Measurements from ENCODE around the gene KCNE1.

KCNE1 gene

GRCh38 chr21:34534522-34534921, 22.5 kb upstream of the KCNE1 start:
- peak; percentile 63 for DNase-seq

GRCh38 chr21:34533938-34534337, 21.9 kb upstream of the KCNE1 start:
- no peak for DNase-seq

- DNase-seq, result no peak
These were observed 19.4 kb upstream of the KCNE1 start for GRCh38 chr21:34531399-34531798.

- no peak for DNase-seq
These were observed 18.3 kb upstream of the KCNE1 start for GRCh38 chr21:34530261-34530660.

- no peak for DNase-seq
These were observed 16.1 kb upstream of the KCNE1 start for GRCh38 chr21:34528131-34528561.

GRCh38 chr21:34526618-34527290, 14.7 kb upstream of the KCNE1 start:
- DNase-seq, result no peak

- no peak for DNase-seq
These were observed 14.2 kb upstream of the KCNE1 start for GRCh38 chr21:34526241-34526617.

- no peak for DNase-seq
These were observed 12.9 kb upstream of the KCNE1 start for GRCh38 chr21:34524646-34525601.

- no peak for DNase-seq
These were observed 11.1 kb upstream of the KCNE1 start for GRCh38 chr21:34523019-34523555.

- no peak for DNase-seq
These were observed 10.3 kb upstream of the KCNE1 start for GRCh38 chr21:34522284-34522683.

GRCh38 chr21:34521561-34521960, 9.6 kb upstream of the KCNE1 start:
- no peak for DNase-seq

GRCh38 chr21:34520764-34521508, 8.9 kb upstream of the KCNE1 start:
- peak; percentile 78 for DNase-seq

- no peak for DNase-seq
These were observed 8.3 kb upstream of the KCNE1 start for GRCh38 chr21:34520281-34520680.

GRCh38 chr21:34519694-34520093, 7.7 kb upstream of the KCNE1 start:
- no peak for DNase-seq

- DNase-seq, result no peak
These were observed 7.0 kb upstream of the KCNE1 start for GRCh38 chr21:34519016-34519415.

- no peak for DNase-seq
These were observed 6.3 kb upstream of the KCNE1 start for GRCh38 chr21:34518301-34518700.

GRCh38 chr21:34517491-34518245, 5.7 kb upstream of the KCNE1 start:
- DNase-seq, result peak; percentile 87

- no peak for DNase-seq
These were observed 5.0 kb upstream of the KCNE1 start for GRCh38 chr21:34517039-34517438.

- no peak for DNase-seq
These were observed 2.6 kb upstream of the KCNE1 start for GRCh38 chr21:34514576-34515115.

GRCh38 chr21:34513129-34513675, 1.2 kb upstream of the KCNE1 start:
- peak; percentile 73 for DNase-seq

- DNase-seq, result no peak
These were observed 829 bp downstream of the KCNE1 start for GRCh38 chr21:34511181-34511580.
